ENCODE measurements around the gene REC8. TPM values are rescaled to one million over a fixed set of nuclear protein-coding genes. Genes with fewer than 3 reads are reported as not detected.

Gene REC8
- total and polyA plus RNA-seq, 10 of the 15 experiments (the other 5 are each of a cell fraction or from before 2014, with no cell fraction given): 4.2 to 76.9 (median 29.1) TPM

DNA sequence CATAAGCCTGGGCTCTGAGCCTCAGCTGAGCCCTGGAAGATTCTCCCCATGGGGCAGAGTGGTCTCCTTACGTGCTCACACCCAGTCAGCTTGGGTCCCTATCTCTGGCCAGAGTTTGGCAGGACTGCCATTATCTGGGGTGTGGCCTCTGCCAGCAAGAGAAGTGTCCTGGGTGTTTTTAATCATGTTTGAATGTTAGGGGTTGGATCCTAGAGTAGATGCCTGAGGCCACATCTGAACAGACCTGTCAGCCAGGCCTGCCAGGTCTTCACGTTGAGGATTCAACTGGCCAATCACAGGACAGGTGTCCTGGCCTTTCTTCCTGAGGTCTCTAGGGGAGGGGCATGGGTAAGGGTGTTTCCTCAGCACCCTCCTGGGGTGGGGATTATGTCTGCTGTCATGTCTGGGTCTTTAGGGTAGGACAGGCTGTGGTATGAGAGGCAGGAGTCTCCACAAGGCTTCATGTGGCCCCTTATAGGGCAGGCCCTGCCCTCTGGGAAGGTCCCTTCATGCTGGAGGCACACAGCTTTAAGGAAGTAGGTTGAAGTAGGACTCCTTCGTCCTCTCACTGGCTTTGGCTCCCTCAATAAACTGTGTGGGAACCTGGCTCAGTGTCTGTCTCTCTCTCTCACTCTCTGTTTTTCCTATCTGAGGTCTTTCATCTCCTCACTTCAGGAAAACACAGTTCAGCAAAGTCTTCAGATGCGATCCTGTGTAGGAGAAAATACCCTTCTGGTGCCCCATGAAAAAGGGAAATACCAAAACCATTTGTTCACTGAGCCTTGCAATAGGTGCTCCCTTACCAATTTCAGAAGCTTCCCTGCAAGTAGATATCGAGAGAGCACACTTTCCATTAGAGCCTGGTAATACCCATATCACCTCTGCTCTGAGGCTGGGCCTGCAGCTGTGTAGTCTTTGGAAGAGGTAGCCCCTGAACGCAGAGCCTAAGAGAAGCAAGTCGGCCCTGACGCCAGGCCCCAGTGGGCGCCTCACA lies 48.2 kb upstream of the REC8 start (continued):
- TF ChIP-seq, protein P1, sequence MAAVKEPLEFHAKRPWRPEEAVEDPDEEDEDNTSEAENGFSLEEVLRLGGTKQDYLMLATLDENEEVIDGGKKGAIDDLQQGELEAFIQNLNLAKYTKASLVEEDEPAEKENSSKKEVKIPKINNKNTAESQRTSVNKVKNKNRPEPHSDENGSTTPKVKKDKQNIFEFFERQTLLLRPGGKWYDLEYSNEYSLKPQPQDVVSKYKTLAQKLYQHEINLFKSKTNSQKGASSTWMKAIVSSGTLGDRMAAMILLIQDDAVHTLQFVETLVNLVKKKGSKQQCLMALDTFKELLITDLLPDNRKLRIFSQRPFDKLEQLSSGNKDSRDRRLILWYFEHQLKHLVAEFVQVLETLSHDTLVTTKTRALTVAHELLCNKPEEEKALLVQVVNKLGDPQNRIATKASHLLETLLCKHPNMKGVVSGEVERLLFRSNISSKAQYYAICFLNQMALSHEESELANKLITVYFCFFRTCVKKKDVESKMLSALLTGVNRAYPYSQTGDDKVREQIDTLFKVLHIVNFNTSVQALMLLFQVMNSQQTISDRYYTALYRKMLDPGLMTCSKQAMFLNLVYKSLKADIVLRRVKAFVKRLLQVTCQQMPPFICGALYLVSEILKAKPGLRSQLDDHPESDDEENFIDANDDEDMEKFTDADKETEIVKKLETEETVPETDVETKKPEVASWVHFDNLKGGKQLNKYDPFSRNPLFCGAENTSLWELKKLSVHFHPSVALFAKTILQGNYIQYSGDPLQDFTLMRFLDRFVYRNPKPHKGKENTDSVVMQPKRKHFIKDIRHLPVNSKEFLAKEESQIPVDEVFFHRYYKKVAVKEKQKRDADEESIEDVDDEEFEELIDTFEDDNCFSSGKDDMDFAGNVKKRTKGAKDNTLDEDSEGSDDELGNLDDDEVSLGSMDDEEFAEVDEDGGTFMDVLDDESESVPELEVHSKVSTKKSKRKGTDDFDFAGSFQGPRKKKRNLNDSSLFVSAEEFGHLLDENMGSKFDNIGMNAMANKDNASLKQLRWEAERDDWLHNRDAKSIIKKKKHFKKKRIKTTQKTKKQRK (IDR thresholded peaks at IDR 0.05; ENCODE audit: low read depth, low read length): no peak
- TF ChIP-seq, protein P2, sequence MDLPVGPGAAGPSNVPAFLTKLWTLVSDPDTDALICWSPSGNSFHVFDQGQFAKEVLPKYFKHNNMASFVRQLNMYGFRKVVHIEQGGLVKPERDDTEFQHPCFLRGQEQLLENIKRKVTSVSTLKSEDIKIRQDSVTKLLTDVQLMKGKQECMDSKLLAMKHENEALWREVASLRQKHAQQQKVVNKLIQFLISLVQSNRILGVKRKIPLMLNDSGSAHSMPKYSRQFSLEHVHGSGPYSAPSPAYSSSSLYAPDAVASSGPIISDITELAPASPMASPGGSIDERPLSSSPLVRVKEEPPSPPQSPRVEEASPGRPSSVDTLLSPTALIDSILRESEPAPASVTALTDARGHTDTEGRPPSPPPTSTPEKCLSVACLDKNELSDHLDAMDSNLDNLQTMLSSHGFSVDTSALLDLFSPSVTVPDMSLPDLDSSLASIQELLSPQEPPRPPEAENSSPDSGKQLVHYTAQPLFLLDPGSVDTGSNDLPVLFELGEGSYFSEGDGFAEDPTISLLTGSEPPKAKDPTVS (IDR thresholded peaks at IDR 0.05; ENCODE audit: low read depth, low read length): no peak

DNA sequence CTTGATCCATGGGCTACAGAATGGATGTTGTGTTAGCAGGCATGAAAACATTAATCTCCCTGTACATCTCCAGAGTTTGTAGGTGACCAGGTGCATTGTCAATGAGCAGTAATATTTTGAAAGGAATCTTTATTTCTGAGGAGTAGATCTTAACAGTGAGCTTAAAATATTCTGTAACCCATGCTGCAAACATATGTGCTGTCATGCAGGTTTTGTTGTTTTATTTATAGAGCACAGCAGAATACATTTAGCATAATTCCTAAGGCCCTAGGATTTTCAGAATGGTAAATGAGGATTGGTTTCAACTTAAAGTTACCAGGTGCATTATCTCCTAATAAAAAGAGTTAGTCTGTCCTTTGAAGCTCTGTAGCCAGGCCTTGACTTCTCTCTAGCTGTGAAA lies 44.9 kb upstream of the REC8 start:
- BruUV-seq (replicated peaks): no TSS peak
- in situ Hi-C loops (cut with MboI): no loop called here
- CTCF ChIA-PET: interaction anchor here (0.8 to 1.5 kb wide), 6 partner anchors 11 to 113 kb away, joined by 3 to 7 read pairs (median 4); partner anchors contain the start of genes IRF9 and MDP1
- FAIRE-seq (no peak), DNase-seq (ENCODE audit: low read depth, low spot score) (no peak), ATAC-seq (no peak)
- Histone ChIP-seq H3K36me3 (ENCODE audit: control insufficient read depth in 2 of 2, insufficient read depth in 2 of 2, low read length in 1 of 2) (peaks cover 4 to 5% of the 10 kb centered on the region in 2 experiments; a peak in 3 of 4 replicates), H3K27ac (ENCODE audit: control insufficient read depth, insufficient read depth) (no peak overlapping the region), H3K4me1 (ENCODE audit: control insufficient read depth, insufficient read depth, low read length) (peaks cover 26% of the 10 kb centered on the region), H3K79me2 (ENCODE audit: control insufficient read depth, insufficient read depth, low read length) (no peaks in the 10 kb centered on the region), H2AFZ (ENCODE audit: control insufficient read depth, low read depth, low read length) (no peak overlapping the region), H3K9ac (ENCODE audit: control insufficient read depth, insufficient read depth, low read length) (no peak overlapping the region), H3K27me3 (replicated peaks in 1 of 2; ENCODE audit: control insufficient read depth in 2 of 2, insufficient read depth in 2 of 2, low read length in 1 of 2) (no peaks in the 10 kb centered on the region), H3K4me2 (ENCODE audit: control insufficient read depth, insufficient read depth) (no peak overlapping the region), H3K9me3 (replicated peaks; ENCODE audit: control insufficient read depth, insufficient read depth, low read length) (no peaks in the 10 kb centered on the region), H4K20me1 (ENCODE audit: control insufficient read depth, insufficient read depth) (no peaks in the 10 kb centered on the region), H3K4me3 (no peak overlapping the region)
- POLR2A ChIA-PET: interaction anchor here (5.9 to 17.1 kb wide), 2 partner anchors 9 to 11 kb away, joined by 52 to 276 read pairs; partner anchors contain the start of genes DCAF11, EMC9, FITM1 and NRL
- intact Hi-C loops (cut with micrococcal nuclease; ENCODE audit: unreplicated experiment): no loop called here
- RAD21 ChIA-PET (ENCODE audit: unreplicated experiment): interaction anchor here (1.2 to 2.9 kb wide), 4 partner anchors 9 to 34 kb away, joined by 3 to 16 read pairs (median 8); partner anchors contain the start of genes DCAF11, IRF9, NRL and PSME1
- SMC1A ChIA-PET (ENCODE audit: uncharacterized antibody, unreplicated experiment): interaction anchor here (1.0 to 6.1 kb wide), 6 partner anchors 8 to 20 kb away, joined by 3 to 47 read pairs (median 4); partner anchors contain the start of genes DCAF11, NRL and PSME1
- TF ChIP-seq, protein P3, sequence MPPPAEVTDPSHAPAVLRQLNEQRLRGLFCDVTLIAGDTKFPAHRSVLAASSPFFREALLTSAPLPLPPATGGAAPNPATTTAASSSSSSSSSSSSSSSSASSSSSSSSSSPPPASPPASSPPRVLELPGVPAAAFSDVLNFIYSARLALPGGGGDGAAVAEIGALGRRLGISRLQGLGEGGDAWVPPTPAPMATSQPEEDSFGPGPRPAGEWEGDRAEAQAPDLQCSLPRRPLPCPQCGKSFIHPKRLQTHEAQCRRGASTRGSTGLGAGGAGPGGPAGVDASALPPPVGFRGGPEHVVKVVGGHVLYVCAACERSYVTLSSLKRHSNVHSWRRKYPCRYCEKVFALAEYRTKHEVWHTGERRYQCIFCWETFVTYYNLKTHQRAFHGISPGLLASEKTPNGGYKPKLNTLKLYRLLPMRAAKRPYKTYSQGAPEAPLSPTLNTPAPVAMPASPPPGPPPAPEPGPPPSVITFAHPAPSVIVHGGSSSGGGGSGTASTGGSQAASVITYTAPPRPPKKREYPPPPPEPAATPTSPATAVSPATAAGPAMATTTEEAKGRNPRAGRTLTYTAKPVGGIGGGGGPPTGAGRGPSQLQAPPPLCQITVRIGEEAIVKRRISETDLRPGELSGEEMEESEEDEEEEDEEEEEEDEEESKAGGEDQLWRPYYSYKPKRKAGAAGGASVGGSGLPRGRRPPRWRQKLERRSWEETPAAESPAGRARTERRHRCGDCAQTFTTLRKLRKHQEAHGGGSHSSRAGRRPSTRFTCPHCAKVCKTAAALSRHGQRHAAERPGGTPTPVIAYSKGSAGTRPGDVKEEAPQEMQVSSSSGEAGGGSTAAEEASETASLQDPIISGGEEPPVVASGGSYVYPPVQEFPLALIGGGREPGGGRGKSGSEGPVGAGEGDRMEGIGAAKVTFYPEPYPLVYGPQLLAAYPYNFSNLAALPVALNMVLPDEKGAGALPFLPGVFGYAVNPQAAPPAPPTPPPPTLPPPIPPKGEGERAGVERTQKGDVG (CRISPR knock-in tag; IDR thresholded peaks at IDR 0.05): no peak
- TF ChIP-seq TCF7 (IDR thresholded peaks at IDR 0.05; ENCODE audit: borderline replicate concordance) (no peak), STAT3 (IDR thresholded peaks at IDR 0.05; ENCODE audit: low read depth, low read length) (no peak)
- TF ChIP-seq, protein P4, sequence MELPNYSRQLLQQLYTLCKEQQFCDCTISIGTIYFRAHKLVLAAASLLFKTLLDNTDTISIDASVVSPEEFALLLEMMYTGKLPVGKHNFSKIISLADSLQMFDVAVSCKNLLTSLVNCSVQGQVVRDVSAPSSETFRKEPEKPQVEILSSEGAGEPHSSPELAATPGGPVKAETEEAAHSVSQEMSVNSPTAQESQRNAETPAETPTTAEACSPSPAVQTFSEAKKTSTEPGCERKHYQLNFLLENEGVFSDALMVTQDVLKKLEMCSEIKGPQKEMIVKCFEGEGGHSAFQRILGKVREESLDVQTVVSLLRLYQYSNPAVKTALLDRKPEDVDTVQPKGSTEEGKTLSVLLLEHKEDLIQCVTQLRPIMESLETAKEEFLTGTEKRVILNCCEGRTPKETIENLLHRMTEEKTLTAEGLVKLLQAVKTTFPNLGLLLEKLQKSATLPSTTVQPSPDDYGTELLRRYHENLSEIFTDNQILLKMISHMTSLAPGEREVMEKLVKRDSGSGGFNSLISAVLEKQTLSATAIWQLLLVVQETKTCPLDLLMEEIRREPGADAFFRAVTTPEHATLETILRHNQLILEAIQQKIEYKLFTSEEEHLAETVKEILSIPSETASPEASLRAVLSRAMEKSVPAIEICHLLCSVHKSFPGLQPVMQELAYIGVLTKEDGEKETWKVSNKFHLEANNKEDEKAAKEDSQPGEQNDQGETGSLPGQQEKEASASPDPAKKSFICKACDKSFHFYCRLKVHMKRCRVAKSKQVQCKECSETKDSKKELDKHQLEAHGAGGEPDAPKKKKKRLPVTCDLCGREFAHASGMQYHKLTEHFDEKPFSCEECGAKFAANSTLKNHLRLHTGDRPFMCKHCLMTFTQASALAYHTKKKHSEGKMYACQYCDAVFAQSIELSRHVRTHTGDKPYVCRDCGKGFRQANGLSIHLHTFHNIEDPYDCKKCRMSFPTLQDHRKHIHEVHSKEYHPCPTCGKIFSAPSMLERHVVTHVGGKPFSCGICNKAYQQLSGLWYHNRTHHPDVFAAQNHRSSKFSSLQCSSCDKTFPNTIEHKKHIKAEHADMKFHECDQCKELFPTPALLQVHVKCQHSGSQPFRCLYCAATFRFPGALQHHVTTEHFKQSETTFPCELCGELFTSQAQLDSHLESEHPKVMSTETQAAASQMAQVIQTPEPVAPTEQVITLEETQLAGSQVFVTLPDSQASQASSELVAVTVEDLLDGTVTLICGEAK (IDR thresholded peaks at IDR 0.05; ENCODE audit: borderline replicate concordance): no peak
